ENCODE measurements around the gene MORF4L1.

GRCh38 chr15:78913012-78913411 is 40.3 kb downstream of the MORF4L1 start:
- no peak for TF ChIP-seq CTCF (IDR thresholded peaks at IDR 0.05)
- no peak for TF ChIP-seq POLR2A (IDR thresholded peaks at IDR 0.05)
